ENCODE results near the gene TLR5. TPM values are rescaled to one million over a fixed set of nuclear protein-coding genes. Genes with fewer than 3 reads are reported as not detected.

TLR5 gene
- total RNA-seq, 2 donors from 2014 or later = not detected

- no peak for TF ChIP-seq CTCF (conservative IDR thresholded peaks at IDR 0.05)
- DNase-seq = no peak
- H3K4me1 ChIP-seq (ENCODE audit: control insufficient read depth, insufficient read depth, low read length) = no peaks in the 10 kb centered on the region
- H3K36me3 ChIP-seq (ENCODE audit: control insufficient read depth, insufficient read depth, low read length) = no peaks in the 10 kb centered on the region
- H3K27ac ChIP-seq (ENCODE audit: low read depth, low read length) = no peak overlapping the region
- no peak overlapping the region for H3K4me3 Mint-ChIP-seq
- H3K9me3 Mint-ChIP-seq = peaks cover 2% of the 10 kb centered on the region
- H3K4me1 Mint-ChIP-seq = peaks cover 4% of the 10 kb centered on the region
- peaks cover 16% of the 10 kb centered on the region for H3K27me3 ChIP-seq (ENCODE audit: control insufficient read depth, insufficient read depth, low read length, poor library complexity, severe bottlenecking)
- no peak overlapping the region for H3K9ac ChIP-seq (ENCODE audit: extremely low read depth, low read length, poor library complexity, severe bottlenecking)
- 93 to 95% methylated on average over 6 to 9 of the region's 9 CpGs for WGBS, 2 experiments (ENCODE audit: insufficient coverage in 1 of 2, insufficient read length in 1 of 2)
- no peaks in the 10 kb centered on the region for H3K36me3 Mint-ChIP-seq (ENCODE audit: low read depth)
- no peak overlapping the region for H3K27ac Mint-ChIP-seq
- peaks cover 35% of the 10 kb centered on the region for H3K27me3 Mint-ChIP-seq (ENCODE audit: insufficient read depth)
- H3K9me3 ChIP-seq (ENCODE audit: control insufficient read depth, low read length) = no peaks in the 10 kb centered on the region
- H3K4me3 ChIP-seq (ENCODE audit: low read length) = no peak overlapping the region
These were observed 40.3 kb upstream of the TLR5 start for GRCh38 chr1:223183268-223183862.

- Histone ChIP-seq H3K4me1 (ENCODE audit: control insufficient read depth, insufficient read depth, low read length) (no peaks in the 10 kb centered on the region), H3K27ac (ENCODE audit: low read depth, low read length) (no peak overlapping the region), H3K9me3 (ENCODE audit: control insufficient read depth, low read length) (no peaks in the 10 kb centered on the region), H3K9ac (ENCODE audit: extremely low read depth, low read length, poor library complexity, severe bottlenecking) (no peak overlapping the region), H3K27me3 (ENCODE audit: control insufficient read depth, insufficient read depth, low read length, poor library complexity, severe bottlenecking) (peaks cover 16% of the 10 kb centered on the region), H3K4me3 (ENCODE audit: low read length) (no peak overlapping the region), H3K36me3 (ENCODE audit: control insufficient read depth, insufficient read depth, low read length) (no peaks in the 10 kb centered on the region)
- Mint-ChIP-seq H3K4me1 (peaks cover 4% of the 10 kb centered on the region), H3K9me3 (peaks cover 4% of the 10 kb centered on the region), H3K36me3 (ENCODE audit: low read depth) (no peaks in the 10 kb centered on the region), H3K27ac (no peak overlapping the region), H3K4me3 (no peak overlapping the region), H3K27me3 (ENCODE audit: insufficient read depth) (peaks cover 34% of the 10 kb centered on the region)
- WGBS, 2 experiments (ENCODE audit: insufficient coverage in 1 of 2, insufficient read length in 1 of 2) = 67 to 79% methylated on average over 2 to 5 of the region's 5 CpGs
- no peak for DNase-seq
- no peak for TF ChIP-seq CTCF (conservative IDR thresholded peaks at IDR 0.05)
These were observed 37.8 kb upstream of the TLR5 start for GRCh38 chr1:223180731-223181321.

- no peak overlapping the region for H3K4me3 ChIP-seq (ENCODE audit: low read length)
- no peak overlapping the region for H3K27ac ChIP-seq (ENCODE audit: low read depth, low read length)
- peaks cover 16% of the 10 kb centered on the region for H3K27me3 ChIP-seq (ENCODE audit: control insufficient read depth, insufficient read depth, low read length, poor library complexity, severe bottlenecking)
- Mint-ChIP-seq H3K4me3 (no peak overlapping the region), H3K27me3 (ENCODE audit: insufficient read depth) (peaks cover 34% of the 10 kb centered on the region), H3K27ac (no peak overlapping the region), H3K9me3 (peaks cover 4% of the 10 kb centered on the region), H3K36me3 (ENCODE audit: low read depth) (no peaks in the 10 kb centered on the region), H3K4me1 (peaks cover 4% of the 10 kb centered on the region)
- no peaks in the 10 kb centered on the region for H3K9me3 ChIP-seq (ENCODE audit: control insufficient read depth, low read length)
- TF ChIP-seq CTCF (conservative IDR thresholded peaks at IDR 0.05) = no peak
- H3K36me3 ChIP-seq (ENCODE audit: control insufficient read depth, insufficient read depth, low read length) = no peaks in the 10 kb centered on the region
- H3K9ac ChIP-seq (ENCODE audit: extremely low read depth, low read length, poor library complexity, severe bottlenecking) = no peak overlapping the region
- DNase-seq = no peak
- 50% methylated on average over 1 of the region's 1 CpG; no CpG with 5 or more reads in 1 of the 2 experiments for WGBS, 2 experiments (ENCODE audit: insufficient coverage in 1 of 2, insufficient read length in 1 of 2)
- H3K4me1 ChIP-seq (ENCODE audit: control insufficient read depth, insufficient read depth, low read length) = no peaks in the 10 kb centered on the region
These were observed 36.7 kb upstream of the TLR5 start for GRCh38 chr1:223179786-223180185.

Data from endodermal cell (in vitro differentiated cells).